Lower leg skin (tissue), 4 donors: ENCODE data around the gene COX10. TPM values are rescaled to one million over a fixed set of nuclear protein-coding genes. Genes with fewer than 3 reads are reported as not detected.

Experiments
- DNase-seq, 2 donors: peaks; one replicate each; pipeline ENCODE4 v3.0.0-alpha.2; 2019; ENCODE audit warnings: low spot score in 2 of 2
- H3K4me3 ChIP-seq: fragments of 200-600 bp; sonication (generic); 2 replicates; pipeline ENCODE4 v1.5.1; 2017; ENCODE audit warnings: mild to moderate bottlenecking, low read depth; ENCODE audit not compliant: poor library complexity, severe bottlenecking
- POLR2A ChIP-seq, 2 donors: fragments of 450-650 bp; IDR thresholded peaks; one replicate each; pipeline ENCODE4 v1.6.1; 2016 to 2017; ENCODE audit warnings: antibody characterized with exemption in 2 of 2, mild to moderate bottlenecking in 1 of 2, moderate library complexity in 1 of 2
- WGBS, 2 donors: methylation state at CpG; one replicate each; pipeline ENCODE4 v1.1.5; 2018; 5-methylcytosine and 5-hydroxymethylcytosine counted together
- intact Hi-C: fragments of 100-400 bp; cut with DNase I; formaldehyde crosslinking; loops from one replicate; pipeline ENCODE4 v1.15.0; 2023; ENCODE audit warnings: low total_unique reads
- total RNA-seq, 4 donors: library from RNA; depleted of rRNA; stranded (reverse); fragments of >200 nt; gene quantifications; one replicate each; pipeline ENCODE4 v1.1.0, GENCODE V29; 2016
- TF ChIP-seq, protein P1 (sequence below), 3 donors: fragments of 450-650 bp; IDR thresholded peaks; one replicate each; pipeline ENCODE4 v1.5.1; 2016; ENCODE audit warnings: antibody characterized with exemption in 3 of 3, mild to moderate bottlenecking in 3 of 3, moderate library complexity in 2 of 3

Gene COX10
- total RNA-seq, 4 donors from 2014 or later, result 17.8 to 24.5 (median 21.6) TPM

DNA sequence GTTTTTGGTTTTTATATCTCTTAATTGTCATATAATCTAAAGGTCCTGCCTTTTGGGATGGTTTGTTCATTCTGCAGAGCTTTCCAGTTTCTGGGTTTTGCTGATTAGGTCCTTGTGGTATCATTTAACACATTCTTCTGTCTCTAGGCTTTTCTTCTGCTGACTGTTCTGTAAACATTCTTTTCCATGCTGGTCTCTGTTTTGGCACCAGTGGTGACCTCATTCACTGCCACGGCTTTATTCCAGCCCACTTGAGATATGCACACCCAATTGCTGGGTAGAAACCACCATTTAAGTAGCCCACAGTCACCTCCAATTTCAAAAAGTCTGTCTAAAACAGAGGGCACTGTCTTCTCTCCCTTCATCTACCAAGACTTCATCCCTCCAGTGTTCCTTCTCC is 31.1 kb upstream of the COX10 start:
- TF ChIP-seq POLR2A (IDR thresholded peaks at IDR 0.05), result no peak
- TF ChIP-seq, protein P1, sequence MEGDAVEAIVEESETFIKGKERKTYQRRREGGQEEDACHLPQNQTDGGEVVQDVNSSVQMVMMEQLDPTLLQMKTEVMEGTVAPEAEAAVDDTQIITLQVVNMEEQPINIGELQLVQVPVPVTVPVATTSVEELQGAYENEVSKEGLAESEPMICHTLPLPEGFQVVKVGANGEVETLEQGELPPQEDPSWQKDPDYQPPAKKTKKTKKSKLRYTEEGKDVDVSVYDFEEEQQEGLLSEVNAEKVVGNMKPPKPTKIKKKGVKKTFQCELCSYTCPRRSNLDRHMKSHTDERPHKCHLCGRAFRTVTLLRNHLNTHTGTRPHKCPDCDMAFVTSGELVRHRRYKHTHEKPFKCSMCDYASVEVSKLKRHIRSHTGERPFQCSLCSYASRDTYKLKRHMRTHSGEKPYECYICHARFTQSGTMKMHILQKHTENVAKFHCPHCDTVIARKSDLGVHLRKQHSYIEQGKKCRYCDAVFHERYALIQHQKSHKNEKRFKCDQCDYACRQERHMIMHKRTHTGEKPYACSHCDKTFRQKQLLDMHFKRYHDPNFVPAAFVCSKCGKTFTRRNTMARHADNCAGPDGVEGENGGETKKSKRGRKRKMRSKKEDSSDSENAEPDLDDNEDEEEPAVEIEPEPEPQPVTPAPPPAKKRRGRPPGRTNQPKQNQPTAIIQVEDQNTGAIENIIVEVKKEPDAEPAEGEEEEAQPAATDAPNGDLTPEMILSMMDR (IDR thresholded peaks at IDR 0.05), result no peak
- intact Hi-C loops, result no loop called here
- 59 to 69% methylated on average over 1 of the region's 1 CpG for WGBS, 2 donors

DNA sequence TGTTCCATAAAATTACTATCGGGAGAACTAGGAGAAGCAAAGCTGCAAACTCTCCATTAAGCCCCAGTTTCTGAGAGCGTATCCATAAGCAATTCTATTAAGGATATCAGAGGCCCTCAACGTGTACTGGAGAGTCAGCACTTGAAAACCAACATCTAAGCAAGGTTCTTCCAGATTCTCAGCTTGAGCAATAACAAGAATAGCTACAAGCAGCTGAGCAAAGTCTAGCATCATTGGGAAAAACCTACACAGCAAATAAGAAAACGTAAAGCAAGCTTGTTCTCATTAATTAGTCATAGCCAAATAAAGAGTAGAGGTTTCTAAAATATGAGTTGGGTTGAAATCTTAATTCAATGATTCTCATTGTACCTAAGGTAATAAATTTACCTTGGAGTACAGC is 26.9 kb upstream of the COX10 start:
- H3K4me3 ChIP-seq, result no peak overlapping the region
- intact Hi-C loops, result no loop called here
- WGBS, 2 donors, result 80 to 87% methylated on average over 4 of the region's 4 CpGs
- TF ChIP-seq POLR2A (IDR thresholded peaks at IDR 0.05), result no peak
- TF ChIP-seq, protein P1 (IDR thresholded peaks at IDR 0.05), result no peak
- DNase-seq, result no peak

More for the DNA sequence above, 31.1 kb upstream of the COX10 start:
- DNase-seq, result no peak
- no peak overlapping the region for H3K4me3 ChIP-seq

DNA sequence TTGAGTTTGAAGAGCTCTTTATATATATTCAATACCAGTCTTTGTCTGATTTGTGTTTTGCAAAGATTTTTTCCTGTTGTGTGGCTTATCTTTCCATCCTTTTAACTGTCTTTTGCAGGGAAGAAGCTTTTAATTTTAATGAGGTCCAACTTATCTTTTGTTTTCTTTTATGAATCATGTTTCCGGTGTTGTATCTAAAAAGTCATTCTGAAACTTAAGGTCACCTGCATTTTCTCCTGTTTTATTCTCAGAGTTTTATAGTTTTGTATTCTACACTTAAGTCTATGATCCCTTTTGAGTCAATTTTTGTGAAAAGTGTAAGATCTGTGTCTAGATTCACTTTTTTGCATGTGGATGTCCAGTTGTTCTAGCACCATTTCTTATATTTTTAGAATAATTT is 24.6 kb upstream of the COX10 start:
- WGBS, 2 donors, result 83 to 89% methylated on average over 1 of the region's 1 CpG
- no peak for TF ChIP-seq POLR2A (IDR thresholded peaks at IDR 0.05)
- TF ChIP-seq, protein P1 (IDR thresholded peaks at IDR 0.05), result no peak
- intact Hi-C loops, result no loop called here
- no peak overlapping the region for H3K4me3 ChIP-seq
- no peak for DNase-seq

DNA sequence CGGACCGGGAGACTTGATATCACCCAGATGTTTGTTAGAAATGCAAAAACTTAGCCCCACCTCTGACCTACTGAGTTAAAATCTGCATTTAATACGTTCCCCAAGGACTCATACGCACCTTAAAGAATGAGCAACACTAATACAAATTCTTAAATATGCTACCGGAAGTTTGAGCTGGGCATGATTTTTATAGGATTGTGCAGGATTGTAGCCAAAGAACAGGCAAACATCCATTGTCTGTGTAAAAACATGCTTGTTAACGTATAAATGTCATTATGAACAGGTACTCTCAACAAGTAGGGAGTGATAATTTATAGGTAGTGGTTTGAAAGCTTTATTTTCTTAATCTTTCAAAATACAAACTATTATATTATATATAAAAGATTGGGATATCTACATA is 22.3 kb upstream of the COX10 start:
- no peak overlapping the region for H3K4me3 ChIP-seq
- no peak for TF ChIP-seq POLR2A (IDR thresholded peaks at IDR 0.05)
- TF ChIP-seq, protein P1 (IDR thresholded peaks at IDR 0.05), result no peak
- intact Hi-C loops, result no loop called here
- 87 to 96% methylated on average over 6 of the region's 6 CpGs for WGBS, 2 donors
- no peak for DNase-seq

DNA sequence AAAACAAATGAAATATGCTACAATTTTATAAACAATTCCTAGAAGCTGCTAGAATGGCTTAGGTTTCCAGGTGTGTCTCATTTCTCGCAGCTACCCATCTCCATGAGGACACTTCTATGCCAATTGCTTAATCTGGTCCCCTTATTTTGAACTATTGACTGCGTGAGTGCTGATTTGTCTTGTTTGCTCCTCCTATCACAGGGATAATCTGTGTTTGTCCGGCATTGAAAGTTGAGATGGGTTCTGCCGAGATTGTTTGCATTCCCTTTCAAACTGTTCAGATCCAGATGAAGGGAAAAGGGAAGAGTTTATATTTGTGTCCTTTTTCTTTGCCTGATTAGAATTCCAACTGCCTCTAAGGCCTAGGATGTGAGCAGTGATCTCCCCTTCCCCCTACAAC is 21.7 kb upstream of the COX10 start:
- WGBS, 2 donors, result 91 to 96% methylated on average over 4 of the region's 4 CpGs
- no peak overlapping the region for H3K4me3 ChIP-seq
- DNase-seq, result no peak
- intact Hi-C loops, result no loop called here
- TF ChIP-seq, protein P1 (IDR thresholded peaks at IDR 0.05), result no peak
- no peak for TF ChIP-seq POLR2A (IDR thresholded peaks at IDR 0.05)

DNA sequence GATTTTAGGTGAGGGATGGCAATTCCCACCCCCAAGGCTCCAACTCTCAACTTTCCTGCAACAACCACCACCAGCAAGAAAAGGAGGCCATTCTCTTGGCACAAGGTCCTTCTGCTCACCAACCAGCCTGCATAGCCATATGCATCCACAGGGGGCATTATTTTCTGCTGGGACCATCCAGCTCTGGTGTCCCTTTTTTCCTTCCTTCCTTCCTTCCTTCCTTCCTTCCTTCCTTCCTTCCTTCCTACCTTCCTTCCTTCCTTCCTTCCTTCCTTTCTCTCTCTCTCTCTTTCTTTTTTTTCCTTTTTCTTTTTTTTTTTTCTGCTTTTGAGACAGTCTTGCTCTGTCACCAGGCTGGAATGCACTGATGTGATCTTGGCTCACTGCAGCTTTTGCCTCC is 21.1 kb upstream of the COX10 start:
- no peak for TF ChIP-seq POLR2A (IDR thresholded peaks at IDR 0.05)
- TF ChIP-seq, protein P1 (IDR thresholded peaks at IDR 0.05), result no peak
- intact Hi-C loops, result no loop called here
- DNase-seq, result no peak
- no peak overlapping the region for H3K4me3 ChIP-seq
